ENCODE data around the gene EFCAB8.

GRCh38 chr20:32978009-32978335 is 119.2 kb downstream of the EFCAB8 start:
- TF ChIP-seq CTCF (IDR thresholded peaks at IDR 0.05; ENCODE audit: low read length) (no peak), EZH2 (IDR thresholded peaks at IDR 0.05; ENCODE audit: borderline replicate concordance, low read length) (no peak)
